ENCODE data around the gene KIAA1328.

GRCh38 chr18:37270666-37271052 is 441.7 kb downstream of the KIAA1328 start:
- TF ChIP-seq CTCF (IDR thresholded peaks at IDR 0.05) (no peak), ZFX (IDR thresholded peaks at IDR 0.05; ENCODE audit: borderline replicate concordance) (no peak)

Data from 22Rv1 (cell line).